Left lung (tissue), 10 donors: ENCODE measurements around the gene PPP1R14D. TPM values are rescaled to one million over a fixed set of nuclear protein-coding genes. Genes with fewer than 3 reads are reported as not detected.

Source experiments
- ATAC-seq: fragments of 200-7000 bp; cut with Tn5 transposase; one replicate; pipeline ENCODE4 v1.9.1; 2020; ENCODE audit warnings: moderate library complexity
- DNase-seq, 4 donors: peaks; one replicate each; pipeline ENCODE4 v3.0.0-alpha.2; 2013 to 2020
- H3K27ac ChIP-seq, 2 donors: fragments of 200-600 bp; sonication (generic) in 1 of 2; one replicate each; pipeline versions ENCODE4 v1.5.0 to v1.8.0; 2020 to 2021
- H3K27me3 ChIP-seq, 2 donors: fragments of 200-600 bp; sonication (generic) in 1 of 2; one replicate each; pipeline versions ENCODE4 v1.5.0 to v1.8.0; 2020 to 2021
- H3K36me3 ChIP-seq, 2 donors: fragments of 200-600 bp; sonication (generic) in 1 of 2; one replicate each; pipeline versions ENCODE4 v1.5.0 to v1.8.0; 2020 to 2021
- H3K4me1 ChIP-seq, 2 donors: fragments of 200-600 bp; one replicate each; pipeline ENCODE4 v1.8.0; 2021
- H3K4me3 ChIP-seq, 2 donors: fragments of 200-600 bp; sonication (generic) in 1 of 2; one replicate each; pipeline versions ENCODE4 v1.5.0 to v1.8.0; 2020 to 2021; ENCODE audit warnings: mild to moderate bottlenecking in 1 of 2
- H3K9me3 ChIP-seq, 2 donors: fragments of 200-600 bp; sonication (generic) in 1 of 2; one replicate each; pipeline versions ENCODE4 v1.5.0 to v1.8.0; 2020 to 2021
- CTCF ChIP-seq, 2 donors: fragments of 200-600 bp; sonication (generic) in 1 of 2; IDR thresholded peaks; one replicate each; pipeline versions ENCODE4 v1.5.0 to v1.8.0; 2021; ENCODE audit warnings: antibody characterized with exemption in 2 of 2
- intact Hi-C, 2 donors: fragments of 100-400 bp; cut with DNase I; formaldehyde crosslinking; loops; one replicate each; pipeline versions ENCODE4 v1.11.2 to v1.14.2; 2022
- polyA plus RNA-seq, 6 donors: library from polyadenylated mRNA; unstranded; fragments of 120-200 nt; gene quantifications; one replicate each; pipeline ENCODE4 v1.2.1, GENCODE V29; 2013; ENCODE audit not compliant: insufficient read length in 6 of 6
- total RNA-seq, 2 donors: library from RNA; stranded (reverse); fragmentation: NEBNext Ultra II Directional; extraction: Animal tissue kit (Norgen Biotek cat#: 25700); gene quantifications; one replicate each; pipeline ENCODE4 v1.2.1, GENCODE V29; 2021
- donor health status: DM: no; HTN: yes; CAD: no.
- donor health status: DM: no; HTN: no; CAD: no.

The PPP1R14D gene
- total and polyA plus RNA-seq, 8 donors: 0.20 to 0.50 (median 0.38) TPM; not detected in 1

- Histone ChIP-seq H3K27me3 (no peaks in the 10 kb centered on the region), H3K36me3 (peaks cover 0 to 46% of the 10 kb centered on the region in 2 donors), H3K9me3 (no peaks in the 10 kb centered on the region), H3K4me1 (no peaks in the 10 kb centered on the region), H3K27ac (no peak overlapping the region), H3K4me3 (no peak overlapping the region)
- DNase-seq (peak in 2 of 4 donors; percentile 43 to 61), ATAC-seq (peak; percentile 36)
- TF ChIP-seq CTCF (IDR thresholded peaks at IDR 0.05): no peak
- intact Hi-C loops: no loop called here
Observed at GRCh38 chr15:40815042-40815698, 13.3 kb downstream of the PPP1R14D start.

GRCh38 chr15:40812721-40813425, 15.6 kb downstream of the PPP1R14D start:
- Histone ChIP-seq H3K27me3 (no peaks in the 10 kb centered on the region), H3K36me3 (peaks cover 0 to 52% of the 10 kb centered on the region in 2 donors), H3K27ac (no peak overlapping the region), H3K9me3 (no peaks in the 10 kb centered on the region), H3K4me1 (peaks cover 3 to 11% of the 10 kb centered on the region in 2 donors), H3K4me3 (no peak overlapping the region)
- intact Hi-C loops: no loop called here
- no peak for TF ChIP-seq CTCF (IDR thresholded peaks at IDR 0.05)
- DNase-seq (no peak), ATAC-seq (no peak)

GRCh38 chr15:40808861-40809450, 19.6 kb downstream of the PPP1R14D start:
- Histone ChIP-seq H3K36me3 (peaks cover 0 to 40% of the 10 kb centered on the region in 2 donors), H3K27me3 (no peaks in the 10 kb centered on the region), H3K4me3 (no peak overlapping the region), H3K9me3 (no peaks in the 10 kb centered on the region), H3K4me1 (peaks cover 10 to 38% of the 10 kb centered on the region in 2 donors), H3K27ac (no peak overlapping the region)
- TF ChIP-seq CTCF (IDR thresholded peaks at IDR 0.05): no peak
- DNase-seq: no peak
- intact Hi-C loops: no loop called here
- ATAC-seq: no peak

GRCh38 chr15:40807888-40808461, 20.5 kb downstream of the PPP1R14D start:
- H3K27me3 ChIP-seq: no peaks in the 10 kb centered on the region
- no peak for TF ChIP-seq CTCF (IDR thresholded peaks at IDR 0.05)
- peaks cover 0 to 30% of the 10 kb centered on the region in 2 donors for H3K36me3 ChIP-seq
- peaks cover 10 to 38% of the 10 kb centered on the region in 2 donors for H3K4me1 ChIP-seq
- no peak for ATAC-seq
- DNase-seq: no peak
- peak overlapping the region; percentile 71 to 97 for H3K4me3 ChIP-seq
- H3K27ac ChIP-seq: peak overlapping the region in 1 of 2 donors; percentile 94
- no peaks in the 10 kb centered on the region for H3K9me3 ChIP-seq
- intact Hi-C loops: no loop called here
